ENCODE data around the gene GABRG3.

The GABRG3 gene

DNA sequence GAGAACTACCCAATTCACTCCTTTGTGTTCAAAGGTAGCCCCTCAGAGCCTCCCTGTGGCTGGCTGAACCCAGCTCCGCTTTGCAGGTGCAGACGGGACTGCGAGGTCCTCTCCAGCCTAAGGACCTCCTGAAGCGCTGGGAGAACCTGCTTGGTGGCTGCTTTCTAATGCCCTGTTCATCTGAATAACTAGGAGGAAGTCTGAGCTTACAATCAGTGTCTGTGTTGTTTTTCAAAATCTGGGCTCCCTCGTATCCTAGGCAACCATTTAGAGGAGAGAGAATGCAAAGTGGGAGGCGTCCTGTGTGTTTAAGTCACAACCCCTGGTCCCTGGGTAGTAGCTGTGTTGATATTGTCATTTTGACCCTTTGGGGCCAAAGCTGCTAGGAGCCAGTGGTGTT lies 99.9 kb downstream of the GABRG3 start:
- Histone ChIP-seq H3K4me1 (ENCODE audit: control insufficient read depth, insufficient read depth, low read length, poor library complexity, severe bottlenecking) (no peaks in the 10 kb centered on the region), H3K27me3 (replicated peaks; ENCODE audit: control insufficient read depth, insufficient read depth, low read length, poor library complexity, severe bottlenecking) (no peaks in the 10 kb centered on the region), H3K4me3 (ENCODE audit: insufficient read depth, low read depth, low read length, poor library complexity, severe bottlenecking) (no peak overlapping the region), H3K27ac (ENCODE audit: insufficient read depth, low read length, poor library complexity, severe bottlenecking) (no peak overlapping the region), H3K36me3 (ENCODE audit: control insufficient read depth, insufficient read depth, low read length) (no peaks in the 10 kb centered on the region), H3K9me3 (ENCODE audit: control insufficient read depth, low read length) (peaks cover 13% of the 10 kb centered on the region)
- DNase-seq: no peak

DNA sequence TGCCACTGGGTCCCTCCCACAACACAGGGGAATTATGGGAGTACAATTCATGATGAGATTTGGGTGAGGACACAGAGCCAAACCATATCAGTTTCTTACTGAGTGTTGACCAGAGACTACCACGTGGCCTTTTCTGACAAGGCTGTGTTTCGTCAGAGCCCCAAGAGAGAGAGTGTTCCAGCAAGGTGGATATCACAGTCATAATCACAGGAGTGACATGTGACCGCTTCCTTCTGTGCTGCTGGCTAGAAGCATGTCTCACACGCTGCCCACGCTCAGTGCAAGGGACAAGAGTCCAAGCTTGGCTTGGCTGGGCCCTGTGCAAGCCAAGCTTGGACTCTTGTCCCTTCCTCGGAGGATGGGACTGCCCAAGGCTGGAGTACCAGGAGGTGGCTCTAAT lies 103.2 kb downstream of the GABRG3 start:
- H3K4me3 ChIP-seq (ENCODE audit: insufficient read depth, low read depth, low read length, poor library complexity, severe bottlenecking): no peak overlapping the region
- no peak overlapping the region for H3K27ac ChIP-seq (ENCODE audit: insufficient read depth, low read length, poor library complexity, severe bottlenecking)
- peaks cover 3% of the 10 kb centered on the region for H3K9me3 ChIP-seq (ENCODE audit: control insufficient read depth, low read length)
- no peak for DNase-seq
- H3K4me1 ChIP-seq (ENCODE audit: control insufficient read depth, insufficient read depth, low read length, poor library complexity, severe bottlenecking): no peaks in the 10 kb centered on the region
- no peaks in the 10 kb centered on the region for H3K27me3 ChIP-seq (replicated peaks; ENCODE audit: control insufficient read depth, insufficient read depth, low read length, poor library complexity, severe bottlenecking)
- H3K36me3 ChIP-seq (ENCODE audit: control insufficient read depth, insufficient read depth, low read length): no peaks in the 10 kb centered on the region

DNA sequence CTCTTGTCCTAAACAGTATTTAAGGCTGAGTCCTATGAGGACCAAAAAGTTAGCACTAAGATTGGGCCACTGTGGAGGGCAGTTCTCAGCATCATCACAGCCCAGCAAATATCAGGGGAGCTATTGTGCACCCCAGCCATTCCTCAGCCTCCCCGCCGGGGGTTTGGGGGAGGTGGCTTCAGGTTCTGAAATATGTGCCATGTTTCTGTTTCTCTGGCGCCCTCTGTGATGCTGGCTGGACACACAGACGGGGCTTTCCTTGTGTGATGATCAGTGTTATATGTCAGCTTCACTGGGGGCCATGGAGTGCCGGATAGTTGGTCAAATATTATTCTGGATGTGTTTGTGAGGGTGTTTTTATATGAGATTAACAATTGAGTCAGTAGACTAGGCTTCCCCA lies 106.8 kb downstream of the GABRG3 start:
- H3K4me1 ChIP-seq (ENCODE audit: control insufficient read depth, insufficient read depth, low read length, poor library complexity, severe bottlenecking): no peaks in the 10 kb centered on the region
- H3K36me3 ChIP-seq (ENCODE audit: control insufficient read depth, insufficient read depth, low read length): no peaks in the 10 kb centered on the region
- no peak overlapping the region for H3K27ac ChIP-seq (ENCODE audit: insufficient read depth, low read length, poor library complexity, severe bottlenecking)
- H3K9me3 ChIP-seq (ENCODE audit: control insufficient read depth, low read length): no peaks in the 10 kb centered on the region
- DNase-seq: no peak
- no peak overlapping the region for H3K4me3 ChIP-seq (ENCODE audit: insufficient read depth, low read depth, low read length, poor library complexity, severe bottlenecking)
- no peaks in the 10 kb centered on the region for H3K27me3 ChIP-seq (replicated peaks; ENCODE audit: control insufficient read depth, insufficient read depth, low read length, poor library complexity, severe bottlenecking)

DNA sequence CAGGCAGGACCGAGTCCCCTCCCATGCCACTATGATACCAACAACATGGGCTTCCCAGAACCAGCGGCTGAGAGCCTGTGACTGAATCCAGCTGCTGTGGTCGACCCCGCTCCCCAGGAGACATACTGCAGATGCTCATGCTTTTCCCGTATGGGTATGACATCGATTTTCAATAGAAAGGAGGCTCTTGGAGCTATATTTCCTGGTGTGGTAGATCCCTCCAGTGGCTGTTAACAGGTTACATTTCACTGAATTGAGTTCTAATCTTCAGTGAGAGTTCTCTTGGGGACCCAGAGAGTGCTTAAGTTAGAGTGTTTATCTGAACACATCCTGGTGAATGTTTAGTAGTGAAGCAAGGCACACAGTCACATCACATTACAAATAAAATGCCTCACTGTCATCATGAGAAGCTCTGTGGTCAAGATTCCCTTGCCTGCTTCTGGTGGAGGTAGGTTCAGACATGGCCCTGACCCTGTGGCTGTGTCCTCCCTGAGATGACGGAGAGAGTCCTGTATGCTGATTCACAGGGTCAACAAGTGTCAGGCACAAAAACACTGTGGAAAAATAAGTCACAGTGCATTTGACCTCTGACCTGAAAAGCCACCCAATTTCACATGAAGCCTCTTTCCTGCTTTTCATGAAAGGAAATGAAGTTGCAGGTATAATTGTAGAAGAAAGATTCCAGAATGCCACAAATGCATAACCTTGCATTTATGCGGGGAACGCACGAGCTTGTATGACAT lies 110.9 kb downstream of the GABRG3 start:
- Histone ChIP-seq H3K27ac (ENCODE audit: insufficient read depth, low read length, poor library complexity, severe bottlenecking) (no peak overlapping the region), H3K4me3 (ENCODE audit: insufficient read depth, low read depth, low read length, poor library complexity, severe bottlenecking) (no peak overlapping the region), H3K27me3 (replicated peaks; ENCODE audit: control insufficient read depth, insufficient read depth, low read length, poor library complexity, severe bottlenecking) (no peaks in the 10 kb centered on the region), H3K9me3 (ENCODE audit: control insufficient read depth, low read length) (no peaks in the 10 kb centered on the region), H3K4me1 (ENCODE audit: control insufficient read depth, insufficient read depth, low read length, poor library complexity, severe bottlenecking) (no peaks in the 10 kb centered on the region), H3K36me3 (ENCODE audit: control insufficient read depth, insufficient read depth, low read length) (no peaks in the 10 kb centered on the region)
- no peak for DNase-seq

DNA sequence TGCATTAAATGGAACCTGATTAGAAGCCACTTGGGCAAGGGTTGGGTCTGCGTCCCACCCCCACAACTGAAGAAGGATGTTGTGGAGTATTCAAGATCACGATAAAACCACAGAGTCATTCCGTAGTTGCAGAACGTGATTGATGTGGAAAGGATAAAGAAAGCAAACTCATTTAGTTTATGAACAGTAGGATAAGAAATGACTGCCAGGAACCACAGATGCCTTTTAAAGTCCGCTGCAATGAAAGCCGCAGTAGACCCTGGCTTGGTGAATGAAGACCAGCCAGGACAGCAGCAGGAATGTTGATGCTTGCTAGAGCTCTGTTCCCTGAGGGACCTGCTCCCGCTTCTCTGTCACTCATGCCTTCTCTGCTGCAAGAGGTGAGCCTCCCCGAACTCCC lies 111.5 kb downstream of the GABRG3 start:
- Histone ChIP-seq H3K27ac (ENCODE audit: insufficient read depth, low read length, poor library complexity, severe bottlenecking) (no peak overlapping the region), H3K36me3 (ENCODE audit: control insufficient read depth, insufficient read depth, low read length) (no peaks in the 10 kb centered on the region), H3K4me3 (ENCODE audit: insufficient read depth, low read depth, low read length, poor library complexity, severe bottlenecking) (no peak overlapping the region), H3K27me3 (replicated peaks; ENCODE audit: control insufficient read depth, insufficient read depth, low read length, poor library complexity, severe bottlenecking) (no peaks in the 10 kb centered on the region), H3K4me1 (ENCODE audit: control insufficient read depth, insufficient read depth, low read length, poor library complexity, severe bottlenecking) (no peaks in the 10 kb centered on the region), H3K9me3 (ENCODE audit: control insufficient read depth, low read length) (no peaks in the 10 kb centered on the region)
- DNase-seq: no peak

DNA sequence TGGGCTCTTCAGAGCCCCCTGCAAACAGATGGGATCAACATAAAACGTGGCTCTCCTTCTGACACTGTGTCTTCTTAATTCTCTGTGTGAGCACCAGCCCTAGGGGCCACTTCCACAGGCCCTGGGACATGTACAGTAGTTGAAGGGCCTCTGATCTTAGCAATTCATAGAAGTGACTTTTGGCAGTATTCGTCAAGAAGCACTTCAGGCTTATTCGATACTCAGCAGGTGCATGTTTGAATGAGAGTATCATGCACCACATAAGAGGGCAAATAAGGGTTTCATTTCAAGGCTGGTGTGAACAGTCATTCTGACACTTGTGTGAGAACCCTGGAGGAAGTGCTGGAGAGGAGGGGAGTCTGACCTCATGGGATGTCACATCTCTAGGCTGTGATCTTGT lies 113.9 kb downstream of the GABRG3 start:
- Histone ChIP-seq H3K27me3 (replicated peaks; ENCODE audit: control insufficient read depth, insufficient read depth, low read length, poor library complexity, severe bottlenecking) (no peaks in the 10 kb centered on the region), H3K9me3 (ENCODE audit: control insufficient read depth, low read length) (no peaks in the 10 kb centered on the region), H3K4me1 (ENCODE audit: control insufficient read depth, insufficient read depth, low read length, poor library complexity, severe bottlenecking) (no peaks in the 10 kb centered on the region), H3K27ac (ENCODE audit: insufficient read depth, low read length, poor library complexity, severe bottlenecking) (no peak overlapping the region), H3K36me3 (ENCODE audit: control insufficient read depth, insufficient read depth, low read length) (no peaks in the 10 kb centered on the region), H3K4me3 (ENCODE audit: insufficient read depth, low read depth, low read length, poor library complexity, severe bottlenecking) (no peak overlapping the region)
- DNase-seq: no peak

DNA sequence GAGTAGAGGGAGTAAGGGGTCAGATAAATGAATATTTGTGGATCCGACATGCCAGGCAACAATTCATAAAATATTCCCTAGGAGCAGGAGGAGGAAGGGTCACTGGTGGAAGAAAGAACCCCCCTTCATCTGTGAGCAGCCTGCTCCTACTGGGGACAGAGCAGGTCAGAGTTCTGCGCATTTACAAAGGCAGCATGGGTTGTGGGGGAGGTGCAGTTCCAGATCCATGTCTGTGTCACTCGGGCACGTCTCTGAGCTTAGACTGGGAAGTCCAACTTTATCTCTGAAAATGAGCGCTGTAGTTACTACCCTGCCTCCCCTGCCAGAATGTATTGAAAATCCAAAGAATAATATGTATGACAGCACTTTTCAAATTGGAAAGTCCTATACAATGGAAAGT lies 115.2 kb downstream of the GABRG3 start:
- H3K4me3 ChIP-seq (ENCODE audit: insufficient read depth, low read depth, low read length, poor library complexity, severe bottlenecking): no peak overlapping the region
- H3K9me3 ChIP-seq (ENCODE audit: control insufficient read depth, low read length): no peaks in the 10 kb centered on the region
- H3K4me1 ChIP-seq (ENCODE audit: control insufficient read depth, insufficient read depth, low read length, poor library complexity, severe bottlenecking): no peaks in the 10 kb centered on the region
- no peak for DNase-seq
- H3K27me3 ChIP-seq (replicated peaks; ENCODE audit: control insufficient read depth, insufficient read depth, low read length, poor library complexity, severe bottlenecking): no peaks in the 10 kb centered on the region
- H3K27ac ChIP-seq (ENCODE audit: insufficient read depth, low read length, poor library complexity, severe bottlenecking): no peak overlapping the region
- H3K36me3 ChIP-seq (ENCODE audit: control insufficient read depth, insufficient read depth, low read length): no peaks in the 10 kb centered on the region

DNA sequence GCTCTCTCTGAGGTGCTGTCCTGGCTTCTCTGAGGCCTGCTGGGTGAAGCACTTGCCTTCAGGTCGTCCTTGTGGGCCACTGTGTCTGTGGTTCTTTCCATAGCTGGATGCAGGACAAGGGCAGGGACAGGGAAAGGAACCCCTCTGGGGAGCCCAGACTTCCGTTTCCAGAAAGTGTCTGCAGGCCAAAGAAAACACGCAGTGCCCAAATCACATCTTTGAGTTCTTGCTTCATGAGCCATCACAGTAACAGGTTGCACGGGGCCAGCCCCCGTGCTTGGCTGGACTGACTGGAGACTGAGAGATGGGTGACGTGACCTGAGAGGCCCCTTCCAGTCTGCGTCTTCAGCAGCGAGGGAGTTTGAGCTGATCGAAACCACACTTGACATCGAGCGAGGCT lies 115.8 kb downstream of the GABRG3 start:
- H3K4me3 ChIP-seq (ENCODE audit: insufficient read depth, low read depth, low read length, poor library complexity, severe bottlenecking): no peak overlapping the region

DNA sequence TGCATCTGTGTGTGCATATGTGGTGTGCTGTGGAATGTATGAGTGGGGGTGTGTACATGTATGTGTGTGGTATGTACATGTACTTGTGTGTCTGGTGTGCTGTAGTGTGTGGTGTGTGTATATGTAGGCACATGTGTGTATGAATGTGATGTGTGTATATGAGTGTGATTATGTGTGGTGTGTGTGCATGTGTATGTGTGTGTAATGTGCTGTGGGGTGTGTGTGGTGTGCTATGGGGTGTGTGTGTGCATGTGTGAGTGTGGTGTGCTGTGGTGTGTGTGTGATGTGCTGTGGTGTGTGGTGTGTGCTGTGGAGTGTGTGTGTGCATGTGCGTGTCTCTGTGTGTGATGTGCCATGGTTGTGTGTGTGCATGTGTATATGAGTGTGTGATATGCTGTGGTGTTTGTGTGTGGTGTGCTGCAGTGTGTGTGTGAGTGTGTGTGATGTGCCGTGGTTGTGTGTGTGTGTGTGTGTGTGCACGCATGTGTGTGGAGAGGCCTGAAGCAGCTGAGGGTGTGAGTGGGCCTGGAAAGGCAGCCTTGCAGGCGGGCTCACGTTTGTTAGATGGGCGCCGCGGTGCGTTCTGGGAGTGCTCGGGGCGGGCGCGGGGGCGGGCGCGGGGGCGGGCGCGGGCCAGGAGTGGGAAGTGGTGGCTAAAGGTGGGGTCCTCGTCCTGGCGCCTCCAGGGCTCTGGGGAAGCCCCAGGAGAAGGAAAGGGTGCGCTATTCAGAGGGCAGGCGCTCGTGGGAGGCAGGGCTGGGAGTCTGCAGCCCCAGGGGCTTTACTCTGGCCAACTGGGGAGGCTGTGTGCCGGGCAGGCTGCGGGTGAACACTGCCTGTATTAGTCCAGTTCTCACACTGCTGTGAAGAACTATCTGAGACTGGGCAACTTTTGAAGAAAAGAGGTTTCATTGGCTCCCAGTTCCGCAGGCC lies 116.9 kb downstream of the GABRG3 start:
- H3K27me3 ChIP-seq (replicated peaks; ENCODE audit: control insufficient read depth, insufficient read depth, low read length, poor library complexity, severe bottlenecking): no peaks in the 10 kb centered on the region
- no peaks in the 10 kb centered on the region for H3K9me3 ChIP-seq (ENCODE audit: control insufficient read depth, low read length)
- H3K27ac ChIP-seq (ENCODE audit: insufficient read depth, low read length, poor library complexity, severe bottlenecking): no peak overlapping the region
- no peaks in the 10 kb centered on the region for H3K36me3 ChIP-seq (ENCODE audit: control insufficient read depth, insufficient read depth, low read length)
- H3K4me3 ChIP-seq (ENCODE audit: insufficient read depth, low read depth, low read length, poor library complexity, severe bottlenecking): no peak overlapping the region
- DNase-seq: no peak
- no peaks in the 10 kb centered on the region for H3K4me1 ChIP-seq (ENCODE audit: control insufficient read depth, insufficient read depth, low read length, poor library complexity, severe bottlenecking)

More for the DNA sequence above, 115.8 kb downstream of the GABRG3 start:
- DNase-seq: no peak
- Histone ChIP-seq H3K9me3 (ENCODE audit: control insufficient read depth, low read length) (no peaks in the 10 kb centered on the region), H3K4me1 (ENCODE audit: control insufficient read depth, insufficient read depth, low read length, poor library complexity, severe bottlenecking) (no peaks in the 10 kb centered on the region), H3K36me3 (ENCODE audit: control insufficient read depth, insufficient read depth, low read length) (no peaks in the 10 kb centered on the region), H3K27me3 (replicated peaks; ENCODE audit: control insufficient read depth, insufficient read depth, low read length, poor library complexity, severe bottlenecking) (no peaks in the 10 kb centered on the region), H3K27ac (ENCODE audit: insufficient read depth, low read length, poor library complexity, severe bottlenecking) (no peak overlapping the region)

DNA sequence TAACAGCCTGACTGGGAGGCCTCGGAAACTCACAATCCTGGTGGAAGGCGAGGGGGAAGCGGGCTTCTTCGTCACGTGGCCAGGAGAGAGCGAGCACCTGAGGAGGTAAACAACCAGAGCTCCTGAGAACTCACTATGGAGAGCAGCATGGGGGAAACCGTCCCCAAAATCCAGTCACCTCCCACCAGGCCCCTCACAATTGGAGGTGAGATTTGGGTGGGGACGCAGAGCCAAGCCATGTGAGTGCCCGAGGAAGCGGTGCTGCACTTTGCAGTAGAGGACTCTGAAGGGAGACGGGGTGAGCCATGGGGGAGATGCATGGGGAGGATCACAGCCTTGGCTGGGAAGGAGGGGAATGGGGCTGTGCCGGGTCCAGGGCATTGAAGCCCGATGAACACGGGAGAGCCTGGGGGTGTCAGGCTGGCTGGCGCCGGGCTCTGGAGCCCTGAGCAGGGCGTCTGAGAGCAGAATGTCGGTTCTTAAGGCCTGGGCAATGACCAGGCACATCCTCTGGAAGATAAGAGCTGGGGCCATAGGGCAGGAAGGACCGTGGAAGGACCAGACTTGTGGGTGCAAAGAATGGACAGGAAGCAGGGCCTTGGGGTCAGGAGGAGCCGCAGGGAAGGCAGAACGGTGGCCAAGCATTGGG lies 117.7 kb downstream of the GABRG3 start:
- Histone ChIP-seq H3K27ac (ENCODE audit: insufficient read depth, low read length, poor library complexity, severe bottlenecking) (no peak overlapping the region), H3K4me3 (ENCODE audit: insufficient read depth, low read depth, low read length, poor library complexity, severe bottlenecking) (no peak overlapping the region), H3K36me3 (ENCODE audit: control insufficient read depth, insufficient read depth, low read length) (no peaks in the 10 kb centered on the region), H3K4me1 (ENCODE audit: control insufficient read depth, insufficient read depth, low read length, poor library complexity, severe bottlenecking) (no peaks in the 10 kb centered on the region), H3K9me3 (ENCODE audit: control insufficient read depth, low read length) (no peaks in the 10 kb centered on the region), H3K27me3 (replicated peaks; ENCODE audit: control insufficient read depth, insufficient read depth, low read length, poor library complexity, severe bottlenecking) (no peaks in the 10 kb centered on the region)
- DNase-seq: no peak
